NCI-H1092 treated with DMSO at 0.1 percent for 48 hours (cell line): ENCODE results near the gene ASTN2.

Source experiments
- DNase-seq: peaks from one replicate; lab custom pipeline; 2025; lab: John Stamatoyannopoulos, UW

ASTN2 gene

DNA sequence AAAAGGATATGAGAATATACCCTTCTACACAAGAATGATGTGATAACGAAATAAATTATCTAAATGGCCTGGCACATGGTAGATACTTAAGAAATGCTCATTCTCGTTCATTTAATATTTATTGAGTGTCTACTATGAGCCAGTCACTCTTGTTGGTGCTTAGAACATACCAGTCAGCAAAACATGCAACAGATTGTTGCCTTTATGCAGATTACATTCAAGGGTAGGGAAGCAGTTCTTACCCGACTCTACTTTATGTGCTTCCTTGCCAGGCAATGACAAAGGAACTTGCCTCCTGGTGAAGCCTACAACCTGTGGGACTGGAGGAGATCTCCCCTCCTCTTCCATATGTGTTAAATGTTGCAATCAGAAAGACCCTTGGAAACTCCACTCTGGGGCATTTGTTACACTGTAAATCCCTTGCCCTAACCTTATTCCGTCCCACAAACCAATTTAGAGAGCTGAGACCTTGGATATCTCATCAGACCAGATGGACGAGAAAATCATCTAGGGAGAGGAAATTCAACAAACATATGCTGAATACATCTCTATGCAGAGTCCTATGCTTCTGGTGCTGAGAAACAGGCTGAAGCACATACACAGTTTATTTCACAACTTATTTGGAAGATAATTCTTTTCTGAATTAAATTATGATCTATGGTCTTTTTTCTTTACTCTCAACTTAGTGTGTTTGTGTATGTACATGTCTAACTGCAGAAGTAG, 855.9 kb downstream of the ASTN2 start:
- no peak for DNase-seq

DNA sequence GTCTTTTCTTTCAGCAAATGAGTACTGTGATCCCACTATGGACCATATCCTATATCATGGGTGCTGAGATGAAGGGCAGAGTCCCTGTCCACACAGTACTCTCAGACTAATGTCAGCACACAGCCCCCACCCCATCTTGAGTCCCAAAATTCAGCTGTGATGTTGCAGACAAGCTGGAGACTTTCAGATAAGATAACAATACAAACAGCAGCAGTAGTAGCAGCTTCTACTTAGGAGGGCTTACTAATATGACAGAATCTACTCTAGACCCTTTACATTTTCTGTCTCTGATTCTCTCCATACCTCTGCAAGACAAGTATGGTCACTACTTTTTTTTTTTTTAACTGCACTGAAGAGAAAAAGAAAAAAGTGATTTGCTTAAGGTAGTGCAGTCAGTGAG, 856.8 kb downstream of the ASTN2 start:
- no peak for DNase-seq

DNA sequence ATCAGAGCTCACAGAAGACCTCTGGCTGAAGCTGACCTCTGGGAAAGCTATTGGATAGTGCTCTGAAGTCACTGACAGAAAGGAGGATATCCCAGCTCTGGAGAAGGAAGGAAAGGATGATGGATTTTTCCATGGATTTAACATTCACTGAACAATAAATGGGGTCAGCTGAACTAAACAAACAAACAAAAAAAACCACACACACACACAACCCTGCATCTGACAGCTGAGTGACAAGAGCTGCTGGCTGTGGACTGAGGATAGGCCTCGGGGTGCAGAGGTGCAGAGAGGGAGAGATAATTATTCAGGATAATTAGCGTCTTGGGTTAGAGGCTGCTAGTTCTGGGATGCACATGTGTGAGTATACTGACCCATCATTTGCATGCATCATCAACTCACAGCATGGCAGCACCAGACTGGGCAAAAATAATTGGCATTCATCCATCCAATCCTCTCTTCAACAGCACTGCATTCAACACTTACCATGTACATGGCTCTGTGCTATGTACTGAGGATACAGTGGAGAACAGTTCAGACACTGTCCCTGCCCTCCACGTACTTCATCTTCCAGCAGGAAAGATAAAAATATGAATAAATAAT, 859.2 kb downstream of the ASTN2 start:
- no peak for DNase-seq

DNA sequence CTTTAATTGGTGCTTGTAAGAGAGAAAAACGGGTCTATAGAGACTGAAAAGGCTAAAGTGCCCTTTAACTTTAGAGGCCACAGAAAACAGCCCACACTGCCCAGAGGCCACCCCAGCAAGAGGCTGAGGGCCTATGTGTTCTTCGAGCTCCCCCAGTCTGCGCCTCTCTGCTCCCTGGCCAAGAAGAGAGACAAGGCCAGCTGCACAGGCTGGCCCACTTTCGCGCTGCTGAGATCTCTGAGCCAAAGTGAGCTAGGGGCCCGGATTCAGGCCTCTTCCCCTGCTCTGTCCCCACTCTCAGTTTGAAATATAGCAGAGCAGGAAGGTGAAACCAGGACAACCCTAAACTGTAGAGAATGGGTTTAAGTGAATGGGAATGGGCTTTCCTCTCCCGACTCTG, 859.7 kb downstream of the ASTN2 start:
- DNase-seq, result no peak

DNA sequence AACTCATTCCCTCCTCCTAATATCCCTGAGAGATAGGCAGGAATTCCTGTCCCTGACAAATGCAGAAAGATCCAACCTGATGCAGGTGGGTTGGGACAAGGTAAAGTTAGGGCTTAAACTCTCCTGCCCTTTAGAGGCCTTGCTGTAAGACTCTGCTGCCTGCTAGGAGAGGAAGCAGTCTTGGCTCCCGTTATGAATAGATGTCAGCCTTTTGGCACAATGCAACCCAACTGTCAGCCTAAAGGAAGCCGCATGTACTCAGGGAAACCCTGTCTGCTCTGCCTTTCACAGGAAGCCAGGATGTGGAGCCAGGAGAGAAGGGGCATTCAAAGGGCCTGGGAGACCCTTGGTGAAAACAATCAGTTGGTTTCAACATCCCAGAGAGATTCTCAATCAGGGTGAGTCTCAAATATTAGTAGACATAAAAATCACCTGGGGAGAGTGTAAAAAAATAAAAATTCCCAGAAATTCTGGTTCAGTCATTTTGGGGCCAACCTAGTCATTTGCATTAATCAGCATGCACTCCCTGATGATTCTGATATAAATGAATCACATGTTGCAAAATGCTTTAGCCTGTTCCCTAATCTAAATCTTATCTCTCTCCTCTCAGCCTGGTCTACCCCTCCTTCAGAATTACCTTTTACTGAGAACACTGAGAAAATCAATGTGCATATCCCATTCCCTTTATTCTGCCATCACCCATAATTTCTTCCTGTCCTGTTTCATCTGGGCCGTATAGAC, 864.0 kb downstream of the ASTN2 start:
- DNase-seq, result no peak

GRCh38 chr9:116549786-116550660, 864.8 kb downstream of the ASTN2 start:
- DNase-seq, result no peak

GRCh38 chr9:116549061-116549664, 865.7 kb downstream of the ASTN2 start:
- DNase-seq, result no peak

DNA sequence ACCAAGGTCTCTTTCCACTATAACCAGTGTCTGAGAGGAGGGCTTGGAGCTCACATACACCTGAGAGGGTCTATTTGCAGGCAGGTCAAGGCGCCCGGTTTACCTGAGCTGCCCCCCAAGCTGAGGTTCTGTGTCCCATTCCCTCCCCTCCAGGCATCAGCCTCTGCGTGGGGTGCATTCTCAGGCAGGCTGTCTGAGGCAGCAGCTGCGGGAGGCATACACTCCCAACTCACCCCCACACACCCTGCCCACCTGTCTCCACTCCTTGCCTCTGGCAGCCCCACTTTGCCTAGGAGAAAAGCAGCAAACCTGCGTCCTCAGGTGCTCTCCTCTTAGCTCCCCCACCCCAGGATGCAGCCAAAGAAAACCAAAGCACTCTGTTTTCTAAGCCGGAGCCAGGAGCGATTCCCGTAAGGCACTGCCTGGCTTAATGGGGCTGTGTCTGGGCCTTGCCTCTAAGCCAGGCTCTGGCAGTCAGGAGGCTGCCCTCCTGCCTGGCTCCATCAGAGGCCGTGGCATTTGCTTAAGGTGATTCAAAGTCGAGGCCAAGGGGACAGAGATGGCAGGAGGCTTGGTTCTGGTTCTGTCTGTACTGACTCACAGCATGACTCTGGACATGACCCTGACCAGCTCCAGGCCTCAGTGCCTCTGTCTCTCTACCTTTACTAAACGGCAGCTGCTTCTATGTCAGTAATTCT, 867.0 kb downstream of the ASTN2 start:
- DNase-seq, result no peak

DNA sequence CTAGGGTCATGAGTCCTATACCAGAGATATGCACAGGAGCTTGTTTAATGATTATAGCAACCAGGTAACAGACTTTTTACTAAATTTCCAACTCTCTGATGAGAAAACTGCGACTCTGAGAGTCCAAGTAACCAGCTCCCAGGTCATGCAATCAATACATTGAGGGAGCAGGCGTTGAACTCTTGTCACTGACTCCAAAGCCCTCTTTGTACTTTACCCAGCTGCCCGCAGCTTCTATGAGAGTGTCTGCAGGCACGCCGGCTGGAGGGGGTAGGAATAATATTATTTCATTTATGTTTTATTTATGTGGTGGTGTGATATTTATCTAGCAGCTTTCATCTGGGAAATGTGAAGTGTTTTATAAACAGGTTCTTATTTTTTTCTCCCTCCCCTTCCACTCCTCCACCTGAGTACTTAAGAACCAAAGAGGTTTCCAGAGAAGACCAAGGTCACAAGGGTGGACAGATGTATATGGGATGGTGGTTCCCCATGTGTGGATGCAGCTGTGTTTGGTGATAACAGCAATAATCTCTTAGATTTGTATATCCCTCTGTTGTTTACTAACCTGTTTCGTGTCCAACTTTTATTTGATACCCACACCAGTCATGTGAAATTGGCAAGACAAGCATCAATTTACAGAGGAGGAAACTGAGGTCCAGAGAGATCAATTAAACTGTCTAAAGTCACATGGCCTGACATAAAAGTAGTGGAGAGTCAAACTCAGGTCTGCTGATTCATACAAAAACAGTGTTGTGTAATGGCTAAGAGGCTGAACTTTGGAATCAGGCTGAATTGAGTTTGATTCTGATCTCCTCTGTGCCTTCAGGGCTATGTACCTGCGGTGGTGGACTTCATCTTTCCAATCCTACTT, 867.9 kb downstream of the ASTN2 start:
- no peak for DNase-seq

DNA sequence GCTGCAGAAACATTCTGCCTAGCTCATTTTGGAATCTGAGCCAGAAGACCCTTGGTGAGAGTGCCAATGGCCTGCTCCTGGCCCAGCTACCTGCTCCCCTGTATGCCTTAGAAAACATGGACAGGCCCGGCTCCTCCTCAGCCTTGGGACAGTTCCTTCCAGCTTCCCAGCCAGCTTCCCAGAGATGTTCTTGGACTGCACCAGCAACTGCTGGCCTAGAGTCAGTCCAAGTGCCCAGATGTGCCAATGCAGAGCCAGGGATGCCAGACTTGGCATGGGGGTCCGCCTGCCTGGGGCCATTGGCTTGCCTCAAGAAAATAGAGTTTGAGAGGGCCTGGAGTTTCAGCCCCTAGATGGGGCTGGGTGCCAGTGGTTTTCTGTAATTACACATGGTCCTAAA, 870.0 kb downstream of the ASTN2 start:
- DNase-seq, result no peak

DNA sequence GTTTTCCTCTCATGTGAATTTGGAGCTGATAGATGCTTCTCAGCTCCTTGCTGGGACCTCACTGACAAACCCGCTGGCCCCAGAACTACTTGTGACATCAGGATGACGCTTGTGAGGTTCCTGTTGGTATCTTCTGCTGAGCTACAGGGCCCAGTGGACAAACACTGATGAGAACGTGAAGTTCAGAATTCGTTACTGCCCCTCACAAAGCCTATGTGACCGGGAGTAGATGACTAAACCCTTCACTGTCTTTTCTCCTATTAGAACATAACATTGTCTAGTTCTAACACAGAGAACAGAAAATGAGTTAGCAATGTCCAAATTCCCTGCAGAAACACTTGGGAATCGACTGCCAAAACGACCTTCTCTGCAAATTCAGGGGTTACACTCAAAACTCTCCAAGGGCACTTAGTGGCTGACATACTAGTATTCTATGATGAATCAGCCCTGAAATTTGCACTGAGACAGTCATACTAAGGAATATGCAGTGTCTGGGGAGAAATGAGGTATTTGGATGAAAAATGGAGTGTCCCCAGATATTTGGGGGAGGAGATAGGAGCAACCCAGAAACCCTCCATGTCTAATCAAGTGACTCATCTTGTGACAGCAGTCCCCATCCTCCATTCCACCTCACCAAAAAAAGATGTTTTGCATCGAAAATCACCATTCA, 871.0 kb downstream of the ASTN2 start:
- no peak for DNase-seq

- DNase-seq, result no peak
These were observed 873.5 kb downstream of the ASTN2 start for GRCh38 chr9:116541402-116541801.

DNA sequence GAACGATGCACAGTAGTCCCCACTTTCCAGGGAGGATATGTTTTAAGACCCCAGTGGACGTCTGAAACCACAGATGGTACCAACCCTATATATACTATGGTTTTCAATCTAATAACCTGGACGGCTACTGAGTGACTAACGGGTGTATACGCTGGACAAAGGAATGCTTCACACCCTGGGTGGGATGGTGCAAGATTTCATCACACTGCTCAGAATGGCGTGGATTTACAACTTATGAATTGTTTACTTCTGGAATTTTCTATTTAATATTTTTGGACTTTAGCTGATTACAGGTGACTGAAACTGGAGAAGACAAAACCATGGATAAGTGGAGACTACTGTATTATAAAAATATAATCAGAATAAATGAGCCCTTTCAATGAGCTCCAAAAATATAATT, 875.3 kb downstream of the ASTN2 start:
- DNase-seq, result no peak

GRCh38 chr9:116525611-116526010, 889.2 kb downstream of the ASTN2 start:
- DNase-seq, result no peak

DNA sequence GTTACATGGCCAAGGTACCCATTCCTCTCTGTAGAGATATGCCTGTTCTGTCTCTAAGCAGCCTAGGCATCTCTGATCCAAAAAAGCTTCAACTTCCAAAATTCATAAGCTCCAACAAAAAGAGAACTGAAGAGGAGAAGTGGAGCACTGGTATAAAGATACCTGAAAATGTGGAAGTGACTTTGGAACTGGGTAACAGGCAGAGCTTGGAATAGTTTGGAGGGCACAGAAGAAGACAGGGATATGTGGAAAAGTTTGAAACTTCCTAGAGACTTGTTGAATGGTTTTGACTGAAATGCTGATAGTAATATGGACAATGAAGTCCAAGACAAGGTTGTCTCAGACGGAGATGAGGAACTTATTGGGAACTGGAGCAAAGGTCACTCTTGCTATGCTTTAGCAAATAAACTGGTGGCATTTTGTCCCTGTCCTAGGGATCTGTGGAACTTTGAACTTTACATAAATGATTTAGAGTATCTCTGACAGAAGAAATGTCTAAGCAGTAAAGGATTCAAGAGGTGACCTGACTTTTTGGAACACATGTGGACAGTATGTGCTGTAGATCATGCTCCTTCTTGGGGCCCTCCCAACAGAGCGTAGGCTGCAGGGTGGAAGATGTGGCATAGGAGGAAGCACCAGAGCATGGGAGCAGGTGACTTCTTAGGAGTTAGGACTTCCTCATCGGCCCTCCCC, 889.9 kb downstream of the ASTN2 start:
- no peak for DNase-seq

DNA sequence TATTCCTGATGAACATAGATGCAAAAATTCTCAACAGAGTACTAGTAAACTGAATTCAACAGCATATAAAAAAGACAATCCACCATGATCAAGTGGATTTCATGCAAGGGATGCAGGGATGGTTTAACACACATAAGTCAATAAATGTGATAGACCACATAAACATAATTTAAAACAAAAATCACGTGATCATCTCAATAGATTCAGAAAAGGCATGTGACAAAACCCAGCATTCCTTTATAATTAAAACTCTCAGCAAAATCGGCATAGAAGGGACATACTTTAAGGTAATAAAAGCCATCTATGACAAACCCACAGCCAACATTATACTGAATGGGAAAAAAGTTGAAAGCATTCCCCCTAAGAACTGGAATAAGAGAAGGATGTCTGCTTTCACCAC, 894.6 kb downstream of the ASTN2 start:
- DNase-seq, result no peak

DNA sequence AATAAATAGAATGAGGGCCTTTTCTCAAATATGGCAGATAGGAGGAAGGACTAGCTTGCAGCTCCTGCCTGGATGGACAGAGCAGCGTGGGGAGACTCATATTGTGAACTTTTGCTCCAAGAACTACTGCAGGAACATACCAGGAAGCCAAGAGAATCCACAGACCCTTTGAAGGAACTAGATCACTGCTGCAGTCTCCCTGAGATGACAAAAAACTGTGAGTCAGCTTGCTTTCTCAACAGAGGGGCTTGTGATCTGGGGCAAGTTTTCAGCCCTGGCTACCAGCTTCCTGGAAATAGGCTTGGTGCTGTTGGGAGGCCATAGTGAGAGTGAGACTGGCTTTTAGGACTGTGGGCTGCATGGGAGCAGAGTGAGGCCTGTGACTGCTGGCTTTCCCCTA, 898.4 kb downstream of the ASTN2 start:
- no peak for DNase-seq

- no peak for DNase-seq
These were observed 899.3 kb downstream of the ASTN2 start for GRCh38 chr9:116515541-116515940.

DNA sequence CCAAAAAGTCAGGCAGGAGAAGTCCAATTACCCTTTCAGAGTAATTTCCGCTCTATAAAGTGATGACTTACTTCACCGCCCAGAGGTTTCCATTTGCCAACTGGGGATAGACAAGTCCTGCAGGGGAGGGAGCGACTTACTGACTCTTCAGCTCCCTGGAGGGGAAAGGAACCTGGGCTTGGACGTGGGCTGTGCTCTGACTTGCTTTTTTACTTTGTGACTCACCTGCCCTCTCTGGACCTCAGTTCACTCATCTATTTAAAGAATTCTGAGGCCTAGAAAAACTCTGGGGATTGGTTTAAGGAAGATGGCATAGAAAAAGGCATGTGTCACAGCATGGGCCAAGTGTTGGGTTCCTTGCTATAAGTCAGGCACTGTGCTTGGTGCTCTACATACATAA, 908.2 kb downstream of the ASTN2 start:
- no peak for DNase-seq
